NCI-H2196 (cell line): ENCODE data around the gene BMF.
A peak's percentile ranks its signal among the peaks of the same experiment; 100 is the strongest.
"Not testable (repeated sequence)": the region's sequence is repeated elsewhere in the genome, so short reads cannot be mapped to it uniquely, and the experiment has no call there.

ENCODE experiments used
- DNase-seq: peaks from one replicate; lab custom pipeline; 2025; ENCODE audit not compliant: unreplicated experiment; lab: John Stamatoyannopoulos, UW

BMF gene

GRCh38 chr15:40088929-40089755, 19.5 kb downstream of the BMF start:
- DNase-seq: no peak

GRCh38 chr15:40087991-40088928, 20.4 kb downstream of the BMF start:
- DNase-seq: no peak

- no peak for DNase-seq
Measured at GRCh38 chr15:40087068-40087810, 21.4 kb downstream of the BMF start.

GRCh38 chr15:40085266-40085665, 23.4 kb downstream of the BMF start:
- no peak for DNase-seq

GRCh38 chr15:40084650-40085049, 24.0 kb downstream of the BMF start:
- DNase-seq: no peak

- no peak for DNase-seq
Measured at GRCh38 chr15:40082195-40082883, 26.3 kb downstream of the BMF start.

GRCh38 chr15:40081691-40082194, 26.9 kb downstream of the BMF start:
- peak; percentile 43 for DNase-seq

- no peak for DNase-seq
Measured at GRCh38 chr15:40080847-40081246, 27.8 kb downstream of the BMF start.

- DNase-seq: no peak
Measured at GRCh38 chr15:40080104-40080503, 28.6 kb downstream of the BMF start.

GRCh38 chr15:40079456-40079855, 29.2 kb downstream of the BMF start:
- no peak for DNase-seq

GRCh38 chr15:40075298-40076044, 33.2 kb downstream of the BMF start:
- DNase-seq: no peak

- DNase-seq: not testable (repeated sequence)
Measured at GRCh38 chr15:40074656-40075055, 34.0 kb downstream of the BMF start.

- not testable (repeated sequence) for DNase-seq
Measured at GRCh38 chr15:40073716-40074490, 34.8 kb downstream of the BMF start.

GRCh38 chr15:40072216-40072990, 36.3 kb downstream of the BMF start:
- no peak for DNase-seq

- DNase-seq: no peak
Measured at GRCh38 chr15:40070608-40071218, 38.0 kb downstream of the BMF start.

GRCh38 chr15:40070166-40070557, 38.5 kb downstream of the BMF start:
- no peak for DNase-seq
